Epithelial cell of proximal tubule (primary cell): ENCODE measurements around the gene AMOTL1. TPM values are rescaled to one million over a fixed set of nuclear protein-coding genes. Genes with fewer than 3 reads are reported as not detected.

ENCODE experiments used
- DNase-seq: peaks from one replicate; pipeline ENCODE4 v3.0.0-alpha.2; 2011; ENCODE audit warnings: low read depth
- H3K4me3 ChIP-seq: 2 replicates; pipeline ENCODE4 v1.5.1; 2011; ENCODE audit warnings: low read depth, mild to moderate bottlenecking, low read length
- CTCF ChIP-seq: conservative IDR thresholded peaks from 2 replicates; pipeline ENCODE4 v1.5.1; 2012; ENCODE audit warnings: low read depth, mild to moderate bottlenecking, low read length
- total RNA-seq: library from RNA; depleted of rRNA; stranded (reverse); fragments of >200 nt; gene quantifications from 2 replicates; pipeline ENCODE4 v1.2.3, GENCODE V29; 2015

The AMOTL1 gene
- total RNA-seq, 1 donor from 2014 or later: 31.8 TPM

GRCh38 chr11:94792451-94792850 is 24.3 kb downstream of the AMOTL1 start:
- TF ChIP-seq CTCF: no peak
- no peak for DNase-seq
- H3K4me3 ChIP-seq: no peak overlapping the region

GRCh38 chr11:94793002-94793401 is 24.8 kb downstream of the AMOTL1 start:
- no peak for DNase-seq
- H3K4me3 ChIP-seq: no peak overlapping the region
- no peak for TF ChIP-seq CTCF

- no peak for TF ChIP-seq CTCF
- H3K4me3 ChIP-seq: no peak overlapping the region
- DNase-seq: no peak
Observed at GRCh38 chr11:94793822-94794221, 25.7 kb downstream of the AMOTL1 start.

- no peak overlapping the region for H3K4me3 ChIP-seq
- TF ChIP-seq CTCF: no peak
- no peak for DNase-seq
Observed at GRCh38 chr11:94794287-94795168, 26.4 kb downstream of the AMOTL1 start.

- no peak overlapping the region for H3K4me3 ChIP-seq
Observed at GRCh38 chr11:94795476-94796189, 27.5 kb downstream of the AMOTL1 start.

GRCh38 chr11:94796190-94796580 is 28.0 kb downstream of the AMOTL1 start:
- TF ChIP-seq CTCF: no peak
- H3K4me3 ChIP-seq: no peak overlapping the region
- DNase-seq: no peak

More at GRCh38 chr11:94795476-94796189, 27.5 kb downstream of the AMOTL1 start:
- no peak for TF ChIP-seq CTCF
- no peak for DNase-seq

GRCh38 chr11:94796863-94797262 is 28.7 kb downstream of the AMOTL1 start:
- no peak for TF ChIP-seq CTCF
- no peak for DNase-seq
- H3K4me3 ChIP-seq: no peak overlapping the region
